HG02970 (cell line): ENCODE measurements around the gene WDR73.
"Not testable (repeated sequence)": the region's sequence is repeated elsewhere in the genome, so short reads cannot be mapped to it uniquely, and the experiment has no call there.

ENCODE experiments used
- ATAC-seq: cut with Tn5 transposase; IDR thresholded peaks from one replicate; pipeline ENCODE4 v1.9.1; 2021; ENCODE audit warnings: mild to moderate bottlenecking, moderate library complexity, moderate number of reproducible peaks; ENCODE audit not compliant: unreplicated experiment, low FRiP score

Gene WDR73

DNA sequence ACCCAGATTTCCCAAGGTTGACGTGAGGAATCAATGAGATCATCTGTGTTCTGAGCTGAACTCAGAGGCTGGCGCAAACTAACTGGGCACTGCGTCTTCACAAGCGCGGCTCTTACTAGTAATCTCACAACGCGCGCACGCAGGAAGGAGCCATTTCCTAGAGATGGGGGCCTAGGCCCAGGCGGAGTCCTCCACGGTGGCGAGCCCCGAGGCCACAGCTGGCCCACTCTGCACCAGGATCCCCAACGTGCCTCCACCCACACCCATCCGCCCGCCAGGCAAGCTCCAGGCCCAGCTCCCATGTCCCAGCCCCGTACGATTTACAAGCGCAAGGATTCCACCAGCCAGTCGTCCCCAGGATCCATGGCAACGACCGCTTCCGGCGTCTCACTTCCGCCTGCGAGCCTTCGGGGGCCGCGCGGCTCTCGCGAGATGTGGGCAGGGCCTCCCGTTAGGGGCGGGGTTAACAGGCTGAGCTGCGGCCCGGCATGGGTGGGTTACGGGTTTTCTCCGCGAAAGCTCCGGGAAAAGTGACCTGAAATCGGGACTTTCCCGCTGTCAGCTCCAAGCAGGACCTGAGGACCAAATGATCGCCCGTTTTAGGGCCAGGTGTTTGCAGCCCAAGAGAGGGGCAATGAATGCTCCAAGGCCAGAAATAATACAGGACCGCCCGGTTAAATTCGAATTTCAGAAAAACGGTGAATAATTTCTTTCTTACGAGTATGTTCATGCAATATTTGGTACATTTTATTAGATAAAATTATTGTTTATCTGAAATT lies at the start of gene WDR73:
Gene WDR73 (minus strand): TSS at position 374 of the 779 bp plus-strand sequence. CDS start 9 bp downstream, at position 365.
- ATAC-seq: peak; percentile 87

GRCh38 chr15:84703808-84704207 lies 49.7 kb upstream of the WDR73 start:
- no peak for ATAC-seq

DNA sequence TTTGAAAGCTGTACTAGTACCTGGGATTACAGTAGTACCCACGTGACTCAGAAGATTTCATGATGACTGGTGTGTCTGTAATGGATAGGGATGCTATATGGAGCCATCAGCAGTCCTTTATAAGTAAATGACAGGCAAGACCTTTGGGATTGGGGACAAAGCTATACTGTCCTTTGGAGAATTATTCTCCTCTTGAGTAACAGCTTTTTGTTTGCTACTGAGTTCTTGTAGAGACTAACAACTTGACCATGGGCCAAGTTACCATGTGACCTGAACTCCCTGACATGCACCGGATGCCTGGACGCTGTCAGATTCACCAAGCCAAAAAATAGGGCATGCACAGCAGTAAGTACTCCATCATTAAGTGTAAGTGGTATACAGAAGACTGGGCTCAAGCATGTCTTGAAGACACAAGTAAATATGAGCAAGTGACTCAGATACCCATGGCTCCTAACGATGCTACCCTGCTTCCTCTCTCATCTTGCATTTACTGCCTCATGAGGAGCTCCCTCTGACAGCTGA lies 48.9 kb upstream of the WDR73 start:
- no peak for ATAC-seq

GRCh38 chr15:84699538-84700191 lies 45.6 kb upstream of the WDR73 start:
- ATAC-seq: no peak

DNA sequence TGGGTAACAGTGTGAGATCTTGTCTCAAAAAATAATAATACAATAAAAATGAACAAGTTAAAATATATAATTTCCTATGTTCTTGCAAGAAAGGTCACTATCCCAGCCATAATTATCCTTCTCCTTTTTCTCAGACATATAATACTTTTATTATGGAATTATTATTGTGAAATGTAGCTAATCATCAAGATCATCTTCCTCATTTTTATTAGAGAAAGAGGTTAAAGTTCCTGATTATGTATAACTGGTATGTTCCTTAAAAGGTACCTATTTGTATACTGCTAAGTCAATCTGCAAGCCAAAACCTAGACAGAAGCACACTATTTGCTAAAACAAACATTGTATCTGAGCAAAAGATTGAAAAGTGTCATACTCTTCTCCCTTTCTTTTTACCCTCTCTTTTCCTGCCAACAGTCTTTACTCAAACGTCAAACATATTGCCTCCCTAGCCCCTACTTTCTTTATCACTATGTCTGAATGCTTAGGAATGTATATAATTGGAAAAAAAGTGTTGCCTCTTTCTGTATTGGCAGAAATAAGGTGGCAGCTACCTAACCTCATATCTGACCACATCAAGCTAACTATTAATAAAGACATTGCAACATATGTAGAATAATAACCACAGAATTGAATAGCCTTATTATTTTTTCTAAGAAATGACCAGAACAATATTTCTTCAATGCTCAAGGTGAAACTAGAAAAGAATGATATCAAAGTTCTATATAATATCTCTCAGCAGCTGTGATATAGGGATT lies 43.3 kb upstream of the WDR73 start:
- ATAC-seq: no peak

DNA sequence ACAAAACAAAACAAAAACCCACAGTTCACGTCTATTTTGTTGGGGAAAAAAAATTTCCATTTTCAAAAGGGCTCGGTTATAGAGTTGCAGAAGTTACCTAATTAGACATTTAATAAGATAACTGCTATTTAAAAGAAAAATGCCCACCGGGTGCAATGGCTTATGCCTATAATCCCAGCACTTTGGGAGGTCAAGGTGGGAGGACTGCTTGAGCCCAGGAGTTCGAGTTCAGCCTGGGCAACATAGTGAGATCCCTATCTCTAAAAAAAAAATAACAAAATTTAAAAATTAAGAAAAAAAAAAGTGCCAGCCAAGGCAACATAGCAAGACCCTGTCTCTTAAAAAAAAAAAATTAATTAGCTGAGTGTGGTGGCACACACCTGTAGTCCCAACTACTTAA lies 42.7 kb upstream of the WDR73 start:
- ATAC-seq: no peak

DNA sequence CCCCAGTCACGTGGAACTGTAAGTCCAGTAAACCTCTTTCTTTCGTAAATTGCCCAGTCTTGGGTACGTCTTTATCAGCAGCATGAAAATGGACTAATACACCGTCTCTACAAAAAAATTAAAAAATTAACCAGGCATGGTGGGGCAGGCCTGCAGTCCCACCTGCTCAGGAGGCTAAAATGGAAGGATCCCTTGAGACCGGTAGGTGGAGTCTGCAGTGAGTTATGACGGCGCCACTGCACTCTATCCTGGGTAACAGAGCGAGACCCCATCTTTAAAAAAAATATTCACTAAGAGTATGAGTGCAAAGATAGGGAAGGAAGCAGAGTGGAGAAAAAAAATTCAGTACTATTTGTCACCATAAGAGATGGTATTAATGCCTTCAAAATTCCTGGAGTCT lies 36.3 kb upstream of the WDR73 start:
- ATAC-seq: no peak

GRCh38 chr15:84689858-84690257 lies 35.8 kb upstream of the WDR73 start:
- ATAC-seq: no peak

DNA sequence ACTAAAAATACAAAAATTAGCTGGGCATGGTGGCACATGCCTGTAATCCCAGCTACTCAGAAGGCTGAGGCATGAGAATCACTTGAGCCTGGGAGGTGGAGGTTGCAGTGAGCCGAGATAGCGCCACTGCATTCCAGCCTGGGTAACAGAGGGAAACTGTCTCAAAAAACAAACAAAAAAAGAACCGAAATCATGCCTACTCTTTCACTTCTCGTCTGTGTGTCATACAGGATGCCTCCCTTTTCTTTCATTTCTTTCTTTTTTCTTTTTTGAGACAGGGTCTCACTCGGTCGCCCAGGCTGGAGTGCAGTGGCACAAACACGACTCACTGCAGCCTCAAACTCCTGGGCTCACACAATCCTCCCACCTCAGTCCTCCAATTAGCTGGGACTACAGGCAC lies 32.4 kb upstream of the WDR73 start:
- ATAC-seq: not testable (repeated sequence)

GRCh38 chr15:84685304-84685703 lies 31.2 kb upstream of the WDR73 start:
- no peak for ATAC-seq

GRCh38 chr15:84684092-84684491 lies 30.0 kb upstream of the WDR73 start:
- no peak for ATAC-seq

GRCh38 chr15:84681831-84682230 lies 27.7 kb upstream of the WDR73 start:
- no peak for ATAC-seq

- no peak for ATAC-seq
Observed at GRCh38 chr15:84671211-84671610, 17.1 kb upstream of the WDR73 start.

DNA sequence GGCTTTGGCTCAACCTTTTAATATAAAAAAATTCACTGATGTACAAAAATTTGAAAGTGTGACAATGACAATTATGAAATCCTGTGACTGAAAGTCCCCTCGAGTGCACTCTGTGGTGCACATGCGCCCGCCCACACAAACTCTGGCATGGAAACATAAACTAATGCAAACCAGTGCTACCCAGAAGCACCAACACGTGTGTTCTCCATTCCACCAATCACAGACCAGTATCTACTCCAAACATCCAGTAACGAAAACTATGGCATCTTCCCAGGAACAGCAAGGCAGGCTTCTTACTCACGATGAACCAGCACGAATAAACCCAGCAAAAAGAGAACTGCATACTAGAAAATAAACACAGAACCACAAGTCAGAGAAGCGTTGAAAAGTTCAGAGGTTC lies 15.6 kb upstream of the WDR73 start:
- no peak for ATAC-seq

GRCh38 chr15:84668221-84668982 lies 14.3 kb upstream of the WDR73 start:
- no peak for ATAC-seq

DNA sequence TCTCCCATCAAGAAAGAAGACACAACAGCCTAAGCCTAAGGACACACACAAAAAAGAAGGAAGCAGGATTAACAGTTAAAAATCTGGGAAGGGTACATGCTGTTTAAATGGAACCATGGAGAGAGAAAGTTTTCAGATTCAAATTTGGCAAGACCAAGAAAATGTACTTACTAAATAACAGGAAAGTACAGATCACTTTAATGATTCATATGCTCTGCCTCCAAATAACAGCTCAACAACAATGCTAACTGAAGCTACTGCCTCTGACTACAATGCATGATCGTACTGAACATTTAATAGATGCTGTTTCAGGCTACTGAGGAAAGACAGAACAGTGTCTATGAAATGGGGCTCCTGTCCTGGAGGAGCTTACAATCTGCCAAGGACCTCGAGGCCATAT lies 12.3 kb upstream of the WDR73 start:
- ATAC-seq: no peak

DNA sequence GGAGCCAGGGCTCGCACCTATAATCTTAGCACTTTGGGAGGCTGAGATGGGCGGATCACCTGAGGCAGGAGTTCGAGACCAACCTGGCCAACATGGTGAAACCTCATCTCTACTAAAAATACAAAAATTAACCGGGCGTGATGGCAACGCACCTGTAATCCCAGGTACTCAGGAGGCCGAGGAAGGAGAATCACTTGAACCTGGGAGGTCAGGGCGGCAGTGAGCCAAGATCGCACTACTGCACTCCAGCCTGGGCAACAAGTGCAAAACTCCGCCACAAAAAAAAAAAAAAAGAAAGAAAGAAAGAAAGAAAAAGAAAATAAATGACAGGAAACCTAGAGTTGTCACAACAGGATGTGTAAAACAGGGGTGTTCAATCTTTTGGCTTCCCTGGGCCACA lies 6.9 kb upstream of the WDR73 start:
- ATAC-seq: no peak

- ATAC-seq: no peak
Observed at GRCh38 chr15:84659904-84660781, 6.1 kb upstream of the WDR73 start.

GRCh38 chr15:84658788-84659411 lies 4.8 kb upstream of the WDR73 start:
- no peak for ATAC-seq
